HEK293T (cell line): ENCODE data around the gene DPH2.

ENCODE experiments used
- CTCF ChIA-PET: fragments of 350-600 bp; formaldehyde crosslinking; extraction: SDS; loops from one replicate; lab custom pipeline; 2021; ENCODE audit warnings: antibody characterized with exemption, inconsistent platforms; lab: Yijun Ruan, JAX
- POLR2A ChIA-PET: fragments of 350-600 bp; formaldehyde crosslinking; extraction: SDS; loops from one replicate; lab custom pipeline; 2020; ENCODE audit warnings: antibody characterized with exemption, inconsistent platforms; lab: Yijun Ruan, JAX
- DNase-seq: peaks from one replicate; pipeline ENCODE4 v3.0.0; 2012; ENCODE audit warnings: mixed read lengths; ENCODE audit errors: extremely low spot score
- ARNT ChIP-seq: fragments of 450-650 bp; IDR thresholded peaks from 2 replicates; pipeline ENCODE4 v1.6.1; 2017; ENCODE audit warnings: mild to moderate bottlenecking
- BHLHE40 ChIP-seq: fragments of 450-650 bp; IDR thresholded peaks from 2 replicates; pipeline ENCODE4 v1.6.1; 2016; ENCODE audit warnings: mild to moderate bottlenecking, moderate library complexity, borderline replicate concordance
- CTBP1 ChIP-seq: fragments of 450-650 bp; IDR thresholded peaks from 2 replicates; pipeline ENCODE4 v1.6.1; 2016; ENCODE audit warnings: borderline replicate concordance
- ELF4 ChIP-seq: fragments of 450-650 bp; IDR thresholded peaks from 2 replicates; pipeline ENCODE4 v1.6.1; 2017; ENCODE audit warnings: antibody characterized with exemption
- FOXA1 ChIP-seq: fragments of 450-650 bp; IDR thresholded peaks from 2 replicates; pipeline ENCODE4 v1.6.1; 2016; ENCODE audit warnings: mild to moderate bottlenecking
- FOXK2 ChIP-seq: fragments of 450-650 bp; IDR thresholded peaks from 2 replicates; pipeline ENCODE4 v1.6.1; 2016; ENCODE audit warnings: mild to moderate bottlenecking
- FOXM1 ChIP-seq: fragments of 450-650 bp; IDR thresholded peaks from 2 replicates; pipeline ENCODE4 v1.6.1; 2017; ENCODE audit warnings: mild to moderate bottlenecking, borderline replicate concordance
- HDGF ChIP-seq: fragments of 450-650 bp; IDR thresholded peaks from 2 replicates; pipeline ENCODE4 v1.6.1; 2017; ENCODE audit warnings: antibody characterized with exemption, borderline replicate concordance
- L3MBTL2 ChIP-seq: fragments of 450-650 bp; conservative IDR thresholded peaks from 2 replicates; pipeline ENCODE4 v1.6.1; 2016; ENCODE audit warnings: mild to moderate bottlenecking
- LEF1 ChIP-seq: fragments of 450-650 bp; IDR thresholded peaks from 2 replicates; pipeline ENCODE4 v1.6.1; 2017; ENCODE audit warnings: mild to moderate bottlenecking, borderline replicate concordance
- NFRKB ChIP-seq: fragments of 450-650 bp; IDR thresholded peaks from 2 replicates; pipeline ENCODE4 v1.6.1; 2016; ENCODE audit warnings: mild to moderate bottlenecking, moderate library complexity
- SP1 ChIP-seq: fragments of 450-650 bp; IDR thresholded peaks from 2 replicates; pipeline ENCODE4 v1.6.1; 2017
- SUZ12 ChIP-seq: fragments of 450-650 bp; IDR thresholded peaks from 2 replicates; pipeline ENCODE4 v1.6.1; 2016; ENCODE audit warnings: mild to moderate bottlenecking
- TARDBP ChIP-seq: fragments of 450-650 bp; IDR thresholded peaks from 2 replicates; pipeline ENCODE4 v1.6.1; 2016
- ZNF384 ChIP-seq: fragments of 450-650 bp; IDR thresholded peaks from 2 replicates; pipeline ENCODE4 v1.6.1; 2016
- TF ChIP-seq, protein P1 (sequence below): fragments of 450-650 bp; IDR thresholded peaks from 2 replicates; pipeline ENCODE4 v1.6.1; 2016

Gene DPH2

DNA sequence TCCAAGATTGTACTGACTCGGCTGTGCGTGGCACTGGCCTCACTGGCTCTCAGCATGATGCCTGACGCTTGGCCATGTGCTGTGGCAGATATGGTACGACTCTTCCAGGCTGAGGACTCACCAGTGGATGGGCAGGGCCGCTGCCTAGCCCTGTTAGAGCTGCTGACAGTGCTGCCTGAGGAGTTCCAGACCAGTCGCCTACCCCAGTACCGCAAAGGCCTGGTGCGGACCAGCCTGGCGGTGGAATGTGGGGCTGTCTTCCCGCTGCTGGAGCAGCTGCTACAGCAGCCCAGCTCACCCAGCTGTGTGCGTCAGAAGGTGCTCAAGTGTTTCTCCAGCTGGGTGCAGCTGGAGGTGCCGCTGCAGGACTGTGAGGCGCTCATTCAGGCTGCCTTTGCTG, 20.1 kb upstream of the DPH2 start:
- no peak for DNase-seq
- ChIA-PET CTCF (interaction anchor here (0.6 to 2.6 kb wide), 3 partner anchors 15 to 177 kb away, joined by 3 to 9 read pairs (median 3); no protein-coding TSS in a partner anchor), POLR2A (interaction anchor here (0.9 to 4.6 kb wide), 2 partner anchors 20 to 25 kb away, joined by 3 to 25 read pairs; partner anchors contain the start of genes ATP6V0B and DPH2)
- no peak for TF ChIP-seq TARDBP

DNA sequence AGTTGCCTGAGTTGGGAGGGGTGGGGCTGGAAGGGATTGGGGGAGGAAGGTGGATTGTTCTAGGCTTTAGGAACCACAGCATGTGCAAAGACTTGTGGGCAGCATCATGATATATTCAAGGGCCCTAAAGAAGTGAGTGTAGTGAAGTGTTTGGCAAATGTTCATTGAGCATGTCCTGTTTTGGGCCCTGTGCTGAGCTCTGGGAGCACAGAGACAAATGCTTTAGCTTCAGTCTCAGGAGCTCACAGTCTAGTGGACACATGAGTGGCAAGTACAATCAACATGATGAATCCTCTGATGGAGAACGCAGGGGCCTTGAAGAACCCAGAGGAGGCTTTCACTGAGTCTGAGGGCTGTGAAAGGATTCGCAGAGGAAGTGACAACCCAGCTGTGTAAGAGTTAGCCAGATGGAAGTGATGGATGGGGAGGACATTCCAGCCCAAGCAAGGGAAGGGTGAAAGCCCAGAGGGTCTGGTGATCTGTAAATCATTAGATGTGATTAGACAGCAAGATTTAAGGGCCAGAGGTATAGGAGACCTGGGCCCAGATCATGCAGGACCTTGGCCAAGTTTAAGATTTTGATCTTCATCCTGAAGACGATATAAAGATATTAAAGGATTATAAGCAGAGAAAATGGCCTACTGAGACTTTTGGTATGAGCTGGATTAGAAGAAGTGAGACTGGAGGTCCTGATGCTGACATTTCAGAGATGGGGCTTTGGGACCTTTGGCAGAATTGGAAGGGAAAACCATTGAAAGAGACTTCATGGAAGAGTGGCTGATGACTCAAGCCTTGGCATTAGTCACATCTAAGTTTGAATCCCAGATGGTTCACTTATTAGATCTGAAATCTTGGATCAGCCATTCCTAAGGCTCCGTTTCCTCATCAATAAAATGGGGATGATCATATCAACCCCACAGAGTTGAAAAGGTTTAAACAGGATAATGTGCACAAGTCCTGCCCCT, 18.5 kb upstream of the DPH2 start:
- TF ChIP-seq ELF4, result no peak
- no peak for TF ChIP-seq CTBP1
- CTCF ChIA-PET, result no interaction called here
- POLR2A ChIA-PET, result no interaction called here
- no peak for DNase-seq

DNA sequence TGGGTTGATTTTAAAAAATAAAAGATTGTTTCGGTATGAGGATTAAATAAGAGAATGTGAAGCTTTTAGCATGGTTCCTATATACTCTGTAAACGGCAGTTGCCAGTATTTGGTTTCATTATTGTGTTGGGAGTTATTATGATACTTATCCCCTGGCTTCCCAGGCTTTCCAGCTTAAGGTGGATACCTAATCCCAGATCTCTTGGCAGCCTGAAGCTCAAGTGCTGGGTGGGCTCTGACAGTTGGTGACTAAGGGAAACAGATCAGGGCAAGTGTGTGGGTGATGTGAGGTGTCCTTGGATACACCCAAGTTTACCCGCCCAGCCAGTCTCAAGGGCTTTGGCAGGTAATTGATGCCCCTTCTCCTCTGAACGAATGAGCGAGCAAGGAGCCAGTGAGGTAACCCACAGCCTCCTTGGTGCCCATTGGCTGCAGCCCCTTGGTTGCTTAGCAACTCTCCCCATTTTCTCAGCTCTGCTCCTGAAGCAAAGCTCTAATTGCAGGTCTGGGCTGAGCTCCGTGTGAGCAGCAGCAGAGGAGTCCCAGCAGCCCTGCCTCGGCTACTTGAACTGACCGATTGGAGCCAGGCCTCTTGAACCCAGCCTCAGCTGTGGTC, 17.0 kb upstream of the DPH2 start:
- CTCF ChIA-PET, result no interaction called here
- no peak for DNase-seq
- POLR2A ChIA-PET, result interaction anchor here (0.7 to 1.8 kb wide), 2 partner anchors 11 to 22 kb away, joined by 4 to 6 read pairs; partner anchors contain the start of gene ATP6V0B
- TF ChIP-seq, protein P1, sequence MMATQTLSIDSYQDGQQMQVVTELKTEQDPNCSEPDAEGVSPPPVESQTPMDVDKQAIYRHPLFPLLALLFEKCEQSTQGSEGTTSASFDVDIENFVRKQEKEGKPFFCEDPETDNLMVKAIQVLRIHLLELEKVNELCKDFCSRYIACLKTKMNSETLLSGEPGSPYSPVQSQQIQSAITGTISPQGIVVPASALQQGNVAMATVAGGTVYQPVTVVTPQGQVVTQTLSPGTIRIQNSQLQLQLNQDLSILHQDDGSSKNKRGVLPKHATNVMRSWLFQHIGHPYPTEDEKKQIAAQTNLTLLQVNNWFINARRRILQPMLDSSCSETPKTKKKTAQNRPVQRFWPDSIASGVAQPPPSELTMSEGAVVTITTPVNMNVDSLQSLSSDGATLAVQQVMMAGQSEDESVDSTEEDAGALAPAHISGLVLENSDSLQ, result no peak

DNA sequence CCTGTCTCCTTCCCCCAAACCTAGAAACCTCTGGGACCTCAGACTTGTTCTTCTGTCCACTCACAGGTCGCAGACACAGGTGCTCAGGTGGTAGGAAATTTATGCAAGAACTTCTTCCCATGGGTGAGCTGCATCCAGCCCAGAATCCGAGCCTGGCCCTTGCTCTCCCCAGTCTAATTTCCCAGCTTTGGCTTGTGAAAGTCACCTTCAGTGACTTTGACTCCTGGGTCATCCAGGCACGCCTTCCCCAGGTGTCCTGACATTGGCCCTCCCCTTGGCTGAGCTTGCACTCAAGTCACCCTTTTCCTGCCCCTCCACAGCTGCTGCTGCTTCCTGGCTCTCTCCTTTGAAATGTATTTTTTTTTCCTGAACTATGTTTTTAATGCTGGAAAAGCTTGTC, 16.4 kb upstream of the DPH2 start:
- ChIA-PET POLR2A (interaction anchor here (0.7 to 1.8 kb wide), 2 partner anchors 10 to 21 kb away, joined by 4 to 6 read pairs; partner anchors contain the start of gene ATP6V0B), CTCF (no interaction called here)
- no peak for DNase-seq

DNA sequence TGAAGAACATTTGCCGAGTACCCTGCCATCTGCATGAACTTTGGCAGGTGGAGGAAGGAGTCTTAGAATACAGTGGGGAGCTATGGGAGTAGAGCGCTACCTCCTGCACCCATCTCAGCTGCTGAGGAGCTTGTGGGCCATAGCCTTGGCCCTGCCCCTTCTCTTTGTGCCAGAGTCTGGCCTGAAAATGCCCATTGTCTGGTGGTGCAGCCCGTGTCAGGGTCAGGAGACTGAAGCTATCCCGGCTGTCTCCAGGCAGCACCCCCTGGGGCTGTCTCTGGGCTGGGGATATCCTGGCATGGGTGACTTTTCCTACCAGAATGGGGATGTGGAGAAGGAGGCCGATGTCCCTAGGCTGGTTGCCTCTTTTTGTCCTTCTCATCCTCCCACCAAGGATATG, 15.8 kb upstream of the DPH2 start:
- CTCF ChIA-PET, result no interaction called here
- POLR2A ChIA-PET, result no interaction called here
- TF ChIP-seq FOXM1 (no peak), BHLHE40 (no peak), SP1 (no peak), ZNF384 (no peak), ELF4 (no peak), ARNT (no peak), LEF1 (no peak), SUZ12 (no peak), FOXK2 (no peak), HDGF (no peak), CTBP1 (no peak), FOXA1 (no peak), L3MBTL2 (no peak), NFRKB (no peak), TARDBP (no peak)
- TF ChIP-seq, protein P1, result no peak
- no peak for DNase-seq

More for the DNA sequence above, 16.4 kb upstream of the DPH2 start:
- no peak for TF ChIP-seq ARNT
- TF ChIP-seq SUZ12, result no peak

DNA sequence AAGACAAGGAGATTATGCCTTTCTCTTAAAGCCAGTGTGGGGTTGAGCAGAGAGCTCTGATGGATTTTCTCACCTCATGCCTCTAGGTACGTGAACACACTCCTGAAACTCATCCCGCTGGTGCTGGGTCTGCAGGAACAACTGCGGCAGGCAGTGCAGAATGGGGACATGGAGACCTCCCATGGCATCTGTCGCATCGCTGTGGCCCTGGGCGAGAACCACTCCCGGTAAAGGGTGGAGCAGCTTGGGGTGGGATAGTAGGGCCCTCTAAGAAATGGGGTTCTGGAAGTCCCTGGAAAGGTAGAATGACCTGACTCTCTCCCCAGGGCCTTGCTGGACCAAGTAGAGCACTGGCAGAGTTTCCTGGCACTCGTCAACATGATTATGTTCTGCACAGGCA, 13.6 kb upstream of the DPH2 start:
- no peak for DNase-seq
- CTCF ChIA-PET, result interaction anchor here (0.6 kb wide), 1 partner anchor 192 kb away, joined by 4 read pairs; no protein-coding TSS in a partner anchor
- TF ChIP-seq FOXA1 (no peak), SUZ12 (no peak), FOXK2 (no peak), NFRKB (no peak)
- POLR2A ChIA-PET, result interaction anchor here (1.0 kb wide), 1 partner anchor 9 kb away, joined by 3 read pairs; no protein-coding TSS in a partner anchor

DNA sequence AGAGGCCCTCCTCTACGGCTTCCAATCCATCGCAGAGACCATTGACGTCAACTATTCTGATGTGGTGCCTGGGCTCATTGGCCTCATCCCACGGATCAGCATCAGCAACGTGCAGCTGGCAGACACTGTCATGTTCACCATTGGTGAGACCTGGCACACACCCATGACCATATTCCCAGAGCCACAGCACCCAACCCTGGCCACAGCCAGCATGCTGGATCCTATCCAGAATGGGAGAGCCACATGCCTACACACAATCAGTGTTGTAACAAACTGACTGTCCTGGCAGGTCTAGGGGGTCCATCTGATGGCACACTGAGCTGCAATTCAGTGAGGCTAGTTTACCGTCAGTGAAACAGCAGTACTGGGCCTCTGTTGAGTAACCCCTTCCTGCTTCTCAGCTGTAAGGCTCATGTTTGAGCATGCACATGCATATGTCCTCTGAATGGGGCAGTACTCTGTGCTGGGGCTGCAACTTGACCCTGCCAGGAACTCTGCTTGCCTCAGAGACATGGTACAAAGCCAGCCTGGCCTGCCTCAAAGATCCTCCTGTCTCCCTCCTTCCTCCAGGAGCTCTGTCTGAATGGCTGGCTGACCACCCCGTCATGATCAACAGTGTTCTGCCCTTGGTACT, 12.3 kb upstream of the DPH2 start:
- ChIA-PET POLR2A (interaction anchor here (1.0 kb wide), 1 partner anchor 10 kb away, joined by 3 read pairs; no protein-coding TSS in a partner anchor), CTCF (no interaction called here)
- TF ChIP-seq FOXK2 (no peak), TARDBP (no peak), SP1 (no peak), FOXM1 (no peak), CTBP1 (no peak), BHLHE40 (no peak), NFRKB (no peak), HDGF (no peak), SUZ12 (no peak), ZNF384 (no peak), FOXA1 (no peak), LEF1 (no peak), ARNT (no peak), ELF4 (no peak), L3MBTL2 (no peak)
- TF ChIP-seq, protein P1, result no peak
- no peak for DNase-seq
